ENCODE measurements around the gene CEACAM7. TPM values are rescaled to one million over a fixed set of nuclear protein-coding genes. Genes with fewer than 3 reads are reported as not detected.

The CEACAM7 gene
- polyA plus RNA-seq (2013, experiment 1 of 2), result not detected
- not detected for polyA plus RNA-seq (2013, experiment 2 of 2)

GRCh38 chr19:41688098-41688497 lies at the start of gene CEACAM7:
TSS of gene CEACAM7 (minus strand) at chr19:41688270. CDS start at chr19:41688165, 105 bp downstream.
- Histone ChIP-seq H2BK15ac (replicated peaks; ENCODE audit: low read depth) (no peak within 1 kb of the TSS), H3K4me2 (ENCODE audit: low read length) (no peak within 1 kb of the TSS), H3K9ac (ENCODE audit: low read length) (no peak within 1 kb of the TSS), H3K18ac (ENCODE audit: low read length) (no peak within 1 kb of the TSS), H3K4me1 (ENCODE audit: control insufficient read depth, low read depth, low read length) (no peaks in the 10 kb centered on the region), H4K8ac (ENCODE audit: low read depth, low read length) (no peak within 1 kb of the TSS), H3K79me2 (ENCODE audit: control insufficient read depth, insufficient read depth, low read length) (no peaks in the 10 kb centered on the region), H3K56ac (ENCODE audit: low read length) (no peak within 1 kb of the TSS), H3K36me3 (ENCODE audit: control insufficient read depth, insufficient read depth, low read length) (no peaks in the 10 kb centered on the region), H3K27me3 (ENCODE audit: insufficient read depth, low read length, poor library complexity) (no peaks in the 10 kb centered on the region), H3K23ac (ENCODE audit: low read length) (no peak within 1 kb of the TSS), H2BK120ac (ENCODE audit: low read depth, low read length) (no peak within 1 kb of the TSS), H4K5ac (ENCODE audit: low read length) (no peak within 1 kb of the TSS), H3K4me3 (ENCODE audit: low read length) (no peak within 1 kb of the TSS), H2AK5ac (ENCODE audit: low read length) (no peak within 1 kb of the TSS), H3K79me1 (ENCODE audit: low read length) (no peaks in the 10 kb centered on the region), H2BK5ac (ENCODE audit: low read length) (no peak within 1 kb of the TSS), H3K27ac (ENCODE audit: low read depth, low read length) (no peak within 1 kb of the TSS), H3K4ac (ENCODE audit: low read depth, low read length) (no peak within 1 kb of the TSS)
- DNase-seq, result no peak
- no CpG with 5 or more reads among the region's 1 CpG for WGBS (ENCODE audit: extremely low coverage, insufficient coverage, low lambda C conversion rate)

GRCh38 chr19:41735071-41735600 lies 47.1 kb upstream of the CEACAM7 start:
- no CpG with 5 or more reads among the region's 5 CpGs for WGBS (ENCODE audit: extremely low coverage, insufficient coverage, low lambda C conversion rate)
- Histone ChIP-seq H2AK5ac (ENCODE audit: low read length) (no peak overlapping the region), H3K27ac (ENCODE audit: low read depth, low read length) (no peak overlapping the region), H3K4me2 (ENCODE audit: low read length) (no peak overlapping the region), H2BK120ac (ENCODE audit: low read depth, low read length) (no peak overlapping the region), H2BK15ac (replicated peaks; ENCODE audit: low read depth) (no peak overlapping the region), H3K27me3 (ENCODE audit: insufficient read depth, low read length, poor library complexity) (no peaks in the 10 kb centered on the region), H3K79me2 (ENCODE audit: control insufficient read depth, insufficient read depth, low read length) (no peaks in the 10 kb centered on the region), H2BK5ac (ENCODE audit: low read length) (no peak overlapping the region), H4K5ac (ENCODE audit: low read length) (no peak overlapping the region), H3K9ac (ENCODE audit: low read length) (no peak overlapping the region), H3K23ac (ENCODE audit: low read length) (no peak overlapping the region), H4K8ac (ENCODE audit: low read depth, low read length) (no peak overlapping the region), H3K79me1 (ENCODE audit: low read length) (no peaks in the 10 kb centered on the region), H3K4ac (ENCODE audit: low read depth, low read length) (no peak overlapping the region), H3K56ac (ENCODE audit: low read length) (no peak overlapping the region), H3K4me3 (ENCODE audit: low read length) (no peak overlapping the region), H3K18ac (ENCODE audit: low read length) (no peak overlapping the region), H3K36me3 (ENCODE audit: control insufficient read depth, insufficient read depth, low read length) (no peaks in the 10 kb centered on the region), H3K4me1 (ENCODE audit: control insufficient read depth, low read depth, low read length) (no peaks in the 10 kb centered on the region)
- DNase-seq, result no peak

- Histone ChIP-seq H4K5ac (ENCODE audit: low read length) (no peak overlapping the region), H2BK15ac (replicated peaks; ENCODE audit: low read depth) (no peak overlapping the region), H2BK5ac (ENCODE audit: low read length) (no peak overlapping the region), H2BK120ac (ENCODE audit: low read depth, low read length) (no peak overlapping the region), H3K79me1 (ENCODE audit: low read length) (no peaks in the 10 kb centered on the region), H3K4me3 (ENCODE audit: low read length) (no peak overlapping the region), H3K4me2 (ENCODE audit: low read length) (no peak overlapping the region), H3K27me3 (ENCODE audit: insufficient read depth, low read length, poor library complexity) (no peaks in the 10 kb centered on the region), H3K79me2 (ENCODE audit: control insufficient read depth, insufficient read depth, low read length) (no peaks in the 10 kb centered on the region), H2AK5ac (ENCODE audit: low read length) (no peak overlapping the region), H3K4me1 (ENCODE audit: control insufficient read depth, low read depth, low read length) (no peaks in the 10 kb centered on the region), H3K18ac (ENCODE audit: low read length) (no peak overlapping the region), H3K23ac (ENCODE audit: low read length) (no peak overlapping the region), H3K36me3 (ENCODE audit: control insufficient read depth, insufficient read depth, low read length) (no peaks in the 10 kb centered on the region), H3K4ac (ENCODE audit: low read depth, low read length) (no peak overlapping the region), H3K27ac (ENCODE audit: low read depth, low read length) (no peak overlapping the region), H3K56ac (ENCODE audit: low read length) (no peak overlapping the region), H3K9ac (ENCODE audit: low read length) (no peak overlapping the region), H4K8ac (ENCODE audit: low read depth, low read length) (no peak overlapping the region)
- no CpG with 5 or more reads among the region's 3 CpGs for WGBS (ENCODE audit: extremely low coverage, insufficient coverage, low lambda C conversion rate)
- no peak for DNase-seq
These were observed 46.5 kb upstream of the CEACAM7 start for GRCh38 chr19:41734585-41734984.

- WGBS (ENCODE audit: extremely low coverage, insufficient coverage, low lambda C conversion rate), result no CpG with 5 or more reads among the region's 4 CpGs
- no peak overlapping the region for H3K27ac ChIP-seq (ENCODE audit: low read depth, low read length)
- no peak overlapping the region for H3K9ac ChIP-seq (ENCODE audit: low read length)
- H3K36me3 ChIP-seq (ENCODE audit: control insufficient read depth, insufficient read depth, low read length), result no peaks in the 10 kb centered on the region
- no peak overlapping the region for H3K4me3 ChIP-seq (ENCODE audit: low read length)
- H3K56ac ChIP-seq (ENCODE audit: low read length), result no peak overlapping the region
- no peak overlapping the region for H3K23ac ChIP-seq (ENCODE audit: low read length)
- no peak overlapping the region for H2AK5ac ChIP-seq (ENCODE audit: low read length)
- H3K4ac ChIP-seq (ENCODE audit: low read depth, low read length), result no peak overlapping the region
- no peak overlapping the region for H4K8ac ChIP-seq (ENCODE audit: low read depth, low read length)
- no peaks in the 10 kb centered on the region for H3K27me3 ChIP-seq (ENCODE audit: insufficient read depth, low read length, poor library complexity)
- H3K4me2 ChIP-seq (ENCODE audit: low read length), result no peak overlapping the region
- H3K18ac ChIP-seq (ENCODE audit: low read length), result no peak overlapping the region
- H3K79me1 ChIP-seq (ENCODE audit: low read length), result no peaks in the 10 kb centered on the region
- H3K4me1 ChIP-seq (ENCODE audit: control insufficient read depth, low read depth, low read length), result no peaks in the 10 kb centered on the region
- H3K79me2 ChIP-seq (ENCODE audit: control insufficient read depth, insufficient read depth, low read length), result no peaks in the 10 kb centered on the region
- no peak overlapping the region for H2BK120ac ChIP-seq (ENCODE audit: low read depth, low read length)
- H2BK15ac ChIP-seq (replicated peaks; ENCODE audit: low read depth), result no peak overlapping the region
- no peak overlapping the region for H4K5ac ChIP-seq (ENCODE audit: low read length)
- DNase-seq, result no peak
- H2BK5ac ChIP-seq (ENCODE audit: low read length), result no peak overlapping the region
These were observed 46.1 kb upstream of the CEACAM7 start for GRCh38 chr19:41734156-41734555.

GRCh38 chr19:41726493-41726892 lies 38.4 kb upstream of the CEACAM7 start:
- H3K79me1 ChIP-seq (ENCODE audit: low read length), result no peaks in the 10 kb centered on the region
- no peak overlapping the region for H3K56ac ChIP-seq (ENCODE audit: low read length)
- no CpG with 5 or more reads among the region's 5 CpGs for WGBS (ENCODE audit: extremely low coverage, insufficient coverage, low lambda C conversion rate)
- H3K4me1 ChIP-seq (ENCODE audit: control insufficient read depth, low read depth, low read length), result no peaks in the 10 kb centered on the region
- no peak overlapping the region for H4K5ac ChIP-seq (ENCODE audit: low read length)
- H3K27ac ChIP-seq (ENCODE audit: low read depth, low read length), result no peak overlapping the region
- no peak overlapping the region for H2BK5ac ChIP-seq (ENCODE audit: low read length)
- no peak overlapping the region for H4K8ac ChIP-seq (ENCODE audit: low read depth, low read length)
- H3K36me3 ChIP-seq (ENCODE audit: control insufficient read depth, insufficient read depth, low read length), result no peaks in the 10 kb centered on the region
- no peak overlapping the region for H3K23ac ChIP-seq (ENCODE audit: low read length)
- no peak overlapping the region for H3K18ac ChIP-seq (ENCODE audit: low read length)
- H3K4me3 ChIP-seq (ENCODE audit: low read length), result no peak overlapping the region
- H2BK15ac ChIP-seq (replicated peaks; ENCODE audit: low read depth), result no peak overlapping the region
- no peak overlapping the region for H2BK120ac ChIP-seq (ENCODE audit: low read depth, low read length)
- no peaks in the 10 kb centered on the region for H3K79me2 ChIP-seq (ENCODE audit: control insufficient read depth, insufficient read depth, low read length)
- no peak for DNase-seq
- H3K4ac ChIP-seq (ENCODE audit: low read depth, low read length), result no peak overlapping the region
- H3K27me3 ChIP-seq (ENCODE audit: insufficient read depth, low read length, poor library complexity), result no peaks in the 10 kb centered on the region
- no peak overlapping the region for H2AK5ac ChIP-seq (ENCODE audit: low read length)
- no peak overlapping the region for H3K9ac ChIP-seq (ENCODE audit: low read length)
- H3K4me2 ChIP-seq (ENCODE audit: low read length), result no peak overlapping the region

- H3K4ac ChIP-seq (ENCODE audit: low read depth, low read length), result no peak overlapping the region
- no peaks in the 10 kb centered on the region for H3K4me1 ChIP-seq (ENCODE audit: control insufficient read depth, low read depth, low read length)
- H3K56ac ChIP-seq (ENCODE audit: low read length), result no peak overlapping the region
- no peak overlapping the region for H3K18ac ChIP-seq (ENCODE audit: low read length)
- H3K79me1 ChIP-seq (ENCODE audit: low read length), result no peaks in the 10 kb centered on the region
- no peaks in the 10 kb centered on the region for H3K27me3 ChIP-seq (ENCODE audit: insufficient read depth, low read length, poor library complexity)
- no peak overlapping the region for H2BK5ac ChIP-seq (ENCODE audit: low read length)
- no peak overlapping the region for H3K9ac ChIP-seq (ENCODE audit: low read length)
- H2BK15ac ChIP-seq (replicated peaks; ENCODE audit: low read depth), result no peak overlapping the region
- H4K5ac ChIP-seq (ENCODE audit: low read length), result no peak overlapping the region
- no peak overlapping the region for H4K8ac ChIP-seq (ENCODE audit: low read depth, low read length)
- H3K23ac ChIP-seq (ENCODE audit: low read length), result no peak overlapping the region
- no peak overlapping the region for H3K4me2 ChIP-seq (ENCODE audit: low read length)
- no peaks in the 10 kb centered on the region for H3K36me3 ChIP-seq (ENCODE audit: control insufficient read depth, insufficient read depth, low read length)
- H2AK5ac ChIP-seq (ENCODE audit: low read length), result no peak overlapping the region
- H3K4me3 ChIP-seq (ENCODE audit: low read length), result no peak overlapping the region
- no peaks in the 10 kb centered on the region for H3K79me2 ChIP-seq (ENCODE audit: control insufficient read depth, insufficient read depth, low read length)
- WGBS (ENCODE audit: extremely low coverage, insufficient coverage, low lambda C conversion rate), result no CpG with 5 or more reads among the region's 3 CpGs
- no peak overlapping the region for H2BK120ac ChIP-seq (ENCODE audit: low read depth, low read length)
- H3K27ac ChIP-seq (ENCODE audit: low read depth, low read length), result no peak overlapping the region
- DNase-seq, result no peak
These were observed 32.0 kb upstream of the CEACAM7 start for GRCh38 chr19:41720103-41720502.
